Neuron (in vitro differentiated cells): ENCODE data around the gene KHDRBS1.

ENCODE experiments used
- H2AFZ ChIP-seq: one replicate; pipeline ENCODE4 v1.6.1; 2013; ENCODE audit warnings: low read depth, mild to moderate bottlenecking, inconsistent platforms, low read length, moderate library complexity
- H3K27me3 ChIP-seq: one replicate; pipeline ENCODE4 v1.6.1; 2013; ENCODE audit warnings: low read length; ENCODE audit not compliant: insufficient read depth
- H3K36me3 ChIP-seq: one replicate; pipeline ENCODE4 v1.6.1; 2013; ENCODE audit warnings: low read length; ENCODE audit not compliant: insufficient read depth
- H3K4me1 ChIP-seq: one replicate; pipeline ENCODE4 v1.6.1; 2013; ENCODE audit warnings: low read length; ENCODE audit not compliant: insufficient read depth
- H3K4me3 ChIP-seq: 2 replicates; pipeline ENCODE4 v1.5.1; 2013; ENCODE audit warnings: mild to moderate bottlenecking, low read length, moderate library complexity
- H3K9me3 ChIP-seq: one replicate; pipeline ENCODE4 v1.6.1; 2013; ENCODE audit warnings: low read length

KHDRBS1 gene, protein sequence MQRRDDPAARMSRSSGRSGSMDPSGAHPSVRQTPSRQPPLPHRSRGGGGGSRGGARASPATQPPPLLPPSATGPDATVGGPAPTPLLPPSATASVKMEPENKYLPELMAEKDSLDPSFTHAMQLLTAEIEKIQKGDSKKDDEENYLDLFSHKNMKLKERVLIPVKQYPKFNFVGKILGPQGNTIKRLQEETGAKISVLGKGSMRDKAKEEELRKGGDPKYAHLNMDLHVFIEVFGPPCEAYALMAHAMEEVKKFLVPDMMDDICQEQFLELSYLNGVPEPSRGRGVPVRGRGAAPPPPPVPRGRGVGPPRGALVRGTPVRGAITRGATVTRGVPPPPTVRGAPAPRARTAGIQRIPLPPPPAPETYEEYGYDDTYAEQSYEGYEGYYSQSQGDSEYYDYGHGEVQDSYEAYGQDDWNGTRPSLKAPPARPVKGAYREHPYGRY

DNA sequence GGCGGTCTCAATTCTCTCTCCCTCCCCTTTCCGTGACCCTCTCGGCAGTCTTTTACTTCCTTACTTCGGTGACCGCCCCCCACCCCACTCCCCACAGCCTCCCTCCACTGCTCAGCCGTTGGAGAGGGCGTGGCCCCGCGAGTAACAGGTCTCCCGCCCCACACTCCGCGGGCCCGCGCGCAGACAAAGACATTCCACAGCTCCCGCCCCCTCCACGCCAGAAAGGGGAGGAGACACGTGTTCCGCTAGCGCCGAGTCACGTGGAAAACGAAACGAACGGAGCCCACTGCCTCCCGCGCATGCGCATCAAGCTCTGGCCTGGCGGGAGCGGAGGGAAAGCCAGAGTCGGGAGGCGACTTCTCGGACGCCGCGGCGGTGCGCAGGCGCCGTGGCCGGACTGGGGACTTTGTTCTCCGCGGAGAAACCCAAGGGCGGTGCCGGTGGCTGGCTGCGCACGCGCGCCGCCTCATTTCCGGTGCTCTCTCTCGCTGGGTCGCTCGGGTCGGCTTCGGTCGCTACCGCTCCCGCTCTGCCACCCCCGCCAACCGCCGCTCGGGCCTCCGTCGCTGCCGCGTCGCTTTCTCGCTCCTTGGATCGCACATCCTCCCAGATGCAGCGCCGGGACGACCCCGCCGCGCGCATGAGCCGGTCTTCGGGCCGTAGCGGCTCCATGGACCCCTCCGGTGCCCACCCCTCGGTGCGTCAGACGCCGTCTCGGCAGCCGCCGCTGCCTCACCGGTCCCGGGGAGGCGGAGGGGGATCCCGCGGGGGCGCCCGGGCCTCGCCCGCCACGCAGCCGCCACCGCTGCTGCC, at the start of gene KHDRBS1:
Gene KHDRBS1 (plus strand): TSS at position 483 of the 813 bp plus-strand sequence. CDS start 128 bp downstream, at position 611.
- Histone ChIP-seq H3K27me3 (no peaks in the 10 kb centered on the region), H2AFZ (peak within 1 kb of the TSS; percentile 30), H3K4me1 (peaks cover 11% of the 10 kb centered on the region), H3K36me3 (peaks cover 17% of the 10 kb centered on the region), H3K4me3 (peak within 1 kb of the TSS; percentile 96), H3K9me3 (peaks cover 4% of the 10 kb centered on the region)

DNA sequence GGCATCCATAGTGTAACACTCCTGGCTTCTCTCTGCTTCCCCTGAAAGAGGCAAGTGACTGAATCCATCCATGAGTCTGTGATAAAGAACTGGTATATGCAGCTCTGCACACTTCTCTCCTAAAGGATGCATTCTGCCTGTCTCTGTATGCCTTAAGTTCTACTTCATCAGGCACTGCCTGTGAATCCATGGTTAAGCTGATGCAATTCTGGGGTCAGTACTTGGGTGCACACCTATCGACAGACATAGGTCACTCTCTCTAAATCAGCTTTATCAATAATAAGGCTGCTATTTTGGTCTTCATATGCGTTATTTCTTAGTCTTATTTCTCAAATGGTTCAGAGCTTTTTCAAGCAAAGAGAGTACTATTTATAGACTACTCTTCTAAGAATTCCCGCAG, 42.8 kb upstream of the KHDRBS1 start:
- no peaks in the 10 kb centered on the region for H3K9me3 ChIP-seq
- no peak overlapping the region for H2AFZ ChIP-seq
- H3K4me1 ChIP-seq: peaks cover 3% of the 10 kb centered on the region
- H3K4me3 ChIP-seq: no peak overlapping the region
- H3K36me3 ChIP-seq: no peaks in the 10 kb centered on the region
- H3K27me3 ChIP-seq: no peaks in the 10 kb centered on the region

DNA sequence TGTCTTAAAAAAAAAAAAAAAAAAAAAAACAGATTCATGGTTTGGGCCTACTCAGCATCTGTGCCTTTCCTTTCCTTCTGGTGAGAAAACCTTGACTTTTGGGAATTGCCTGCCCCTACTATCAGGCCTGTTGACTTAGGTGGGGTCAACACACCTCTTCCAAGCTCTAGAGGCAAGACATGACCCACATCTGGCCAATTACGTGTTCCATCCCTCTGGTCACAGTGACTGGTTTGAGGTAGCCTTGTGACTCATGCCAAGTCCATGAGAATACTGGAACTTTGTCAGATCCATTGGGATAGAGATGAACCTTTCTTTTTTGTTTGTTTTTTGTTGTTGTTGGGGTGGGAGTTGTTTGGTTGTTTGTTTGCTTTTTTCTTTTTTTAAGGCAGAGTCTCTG, 37.3 kb upstream of the KHDRBS1 start:
- no peaks in the 10 kb centered on the region for H3K27me3 ChIP-seq
- H3K4me3 ChIP-seq: no peak overlapping the region
- H2AFZ ChIP-seq: no peak overlapping the region
- H3K4me1 ChIP-seq: peaks cover 3% of the 10 kb centered on the region
- no peaks in the 10 kb centered on the region for H3K9me3 ChIP-seq
- H3K36me3 ChIP-seq: no peaks in the 10 kb centered on the region

DNA sequence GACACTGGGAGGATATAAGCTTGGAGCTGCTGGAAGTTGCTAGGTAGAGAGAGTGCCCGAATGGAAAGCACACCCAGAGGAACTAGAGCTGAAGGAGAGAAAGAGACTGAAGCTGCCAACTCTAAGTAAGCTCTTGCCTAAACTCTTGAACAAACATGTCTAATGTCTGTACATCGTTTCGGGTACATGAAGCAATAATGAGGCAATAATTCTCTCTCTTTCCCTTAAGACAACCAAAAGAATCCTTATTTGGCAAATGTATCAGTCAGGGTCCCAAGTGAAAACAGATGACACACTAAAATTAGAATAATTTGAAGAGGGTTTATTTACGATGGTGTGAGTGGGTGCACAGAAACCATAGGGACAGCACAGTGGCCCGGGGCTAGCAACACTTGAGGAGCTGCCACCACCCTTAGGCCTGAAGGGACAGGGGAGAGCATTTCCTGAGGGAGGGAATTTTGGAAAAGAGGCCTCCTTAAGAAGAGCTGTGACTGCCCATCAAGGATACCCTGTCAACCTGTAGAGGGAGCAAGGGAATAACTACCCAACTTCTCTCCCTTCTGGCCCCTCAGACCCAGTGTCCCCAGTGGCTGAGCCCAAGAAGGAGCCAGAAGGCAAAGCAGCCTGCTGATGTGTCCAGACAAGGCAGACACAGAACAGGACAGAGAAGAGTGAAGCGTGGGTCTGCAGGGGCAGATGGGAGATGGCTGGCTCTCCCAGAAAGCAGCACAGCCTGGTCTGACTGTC, 36.1 kb upstream of the KHDRBS1 start:
- no peak overlapping the region for H2AFZ ChIP-seq
- no peaks in the 10 kb centered on the region for H3K27me3 ChIP-seq
- peaks cover 3% of the 10 kb centered on the region for H3K4me1 ChIP-seq
- H3K36me3 ChIP-seq: no peaks in the 10 kb centered on the region
- no peaks in the 10 kb centered on the region for H3K9me3 ChIP-seq
- H3K4me3 ChIP-seq: no peak overlapping the region

DNA sequence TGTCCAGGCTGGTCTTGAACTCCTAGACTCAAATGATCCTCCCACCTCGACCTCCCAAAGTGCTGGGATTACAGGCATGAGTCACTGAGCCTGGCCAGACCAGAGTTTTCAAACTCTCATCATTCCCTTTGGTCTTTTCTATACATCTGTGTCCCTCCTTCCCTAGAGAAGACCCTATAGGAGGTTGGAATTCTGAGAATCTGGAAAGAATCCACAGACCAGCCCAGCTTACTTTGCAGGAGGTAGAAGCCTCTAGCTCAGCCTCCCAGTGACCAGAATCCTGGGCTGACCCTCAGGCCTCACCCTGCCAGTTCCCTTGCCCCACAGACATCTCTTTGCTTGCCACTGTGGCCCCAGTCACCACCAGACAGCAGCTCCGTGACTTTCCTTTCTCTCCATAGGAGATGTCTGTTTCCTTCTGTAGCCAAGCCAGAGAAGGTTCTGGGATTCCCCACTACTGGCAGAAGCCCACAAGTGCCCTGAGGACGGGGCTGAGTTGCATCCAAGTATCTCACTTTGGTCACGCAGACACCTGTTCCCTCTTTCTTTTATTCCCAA, 34.7 kb upstream of the KHDRBS1 start:
- Histone ChIP-seq H3K27me3 (no peaks in the 10 kb centered on the region), H3K36me3 (no peaks in the 10 kb centered on the region), H2AFZ (no peak overlapping the region), H3K4me1 (peaks cover 3% of the 10 kb centered on the region), H3K4me3 (no peak overlapping the region), H3K9me3 (no peaks in the 10 kb centered on the region)

DNA sequence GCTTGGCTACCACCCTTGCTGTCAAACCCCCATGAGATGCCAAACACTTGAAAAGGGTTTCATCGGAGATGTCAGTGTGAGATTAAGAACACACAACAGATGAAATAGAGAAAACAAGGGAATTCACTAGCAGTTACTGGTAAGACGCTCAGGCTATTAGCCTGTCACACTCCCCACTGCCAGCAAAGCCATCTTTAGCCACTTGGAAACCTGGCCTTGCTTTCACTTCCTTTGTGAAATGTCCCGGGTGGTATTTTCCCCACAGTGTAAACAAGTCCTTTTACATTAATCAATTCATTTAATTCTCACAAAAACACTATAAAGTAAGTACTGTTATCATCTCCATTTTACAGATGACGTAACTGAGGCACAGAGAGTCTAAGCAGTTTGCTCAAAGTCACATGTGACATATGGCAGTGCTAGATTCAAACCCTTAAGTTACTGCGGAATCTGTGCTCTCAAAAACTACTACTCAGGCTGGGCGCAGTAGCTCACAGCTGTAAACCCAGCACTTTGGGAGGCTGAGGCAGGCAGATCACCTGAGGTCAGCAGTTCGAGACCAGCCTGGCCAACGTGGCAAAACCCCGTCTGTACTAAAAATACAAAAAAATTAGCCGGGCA, 32.7 kb upstream of the KHDRBS1 start:
- peaks cover 8% of the 10 kb centered on the region for H3K4me1 ChIP-seq
- no peaks in the 10 kb centered on the region for H3K27me3 ChIP-seq
- no peaks in the 10 kb centered on the region for H3K9me3 ChIP-seq
- H3K4me3 ChIP-seq: no peak overlapping the region
- no peak overlapping the region for H2AFZ ChIP-seq
- H3K36me3 ChIP-seq: no peaks in the 10 kb centered on the region

DNA sequence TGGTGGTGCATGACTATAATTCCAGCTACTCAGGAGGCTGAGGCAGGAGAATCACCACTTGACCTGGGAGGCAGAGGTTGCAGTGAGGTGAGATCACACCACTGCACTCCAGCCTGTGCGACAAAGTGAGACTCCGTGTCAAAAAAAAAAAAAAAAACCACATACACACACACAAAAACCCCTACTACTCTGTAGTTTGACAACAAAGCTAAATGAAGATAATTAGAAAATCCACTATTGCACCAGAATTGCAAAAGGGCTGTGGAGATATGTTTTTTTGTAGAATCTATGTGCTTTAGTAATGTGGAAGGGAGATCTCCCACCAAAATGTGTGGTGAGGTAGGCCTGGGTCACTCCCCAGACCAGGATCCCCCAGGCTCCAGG, 32.2 kb upstream of the KHDRBS1 start:
- H3K27me3 ChIP-seq: no peaks in the 10 kb centered on the region

DNA sequence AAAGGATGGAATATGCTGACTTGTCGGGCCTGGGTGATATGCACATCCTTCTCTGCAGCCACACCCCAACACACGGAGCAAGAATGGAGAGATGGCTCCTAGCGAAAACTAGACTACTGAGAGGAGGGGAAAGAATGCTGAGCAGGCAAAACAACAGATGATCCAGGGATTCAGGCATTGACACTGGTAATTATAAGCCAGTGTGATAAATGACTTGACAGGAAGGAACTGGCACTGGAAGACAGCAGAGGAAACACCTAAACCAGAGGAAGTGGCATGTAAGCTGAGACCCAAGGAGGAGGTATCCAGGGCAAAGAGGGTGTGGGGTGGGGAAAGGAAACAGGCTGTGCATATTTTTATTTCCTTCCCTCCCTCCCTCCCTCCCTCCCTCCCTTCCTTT, 31.7 kb upstream of the KHDRBS1 start:
- H3K27me3 ChIP-seq: no peaks in the 10 kb centered on the region
- H2AFZ ChIP-seq: no peak overlapping the region
- no peaks in the 10 kb centered on the region for H3K9me3 ChIP-seq

More for the DNA sequence above, 32.2 kb upstream of the KHDRBS1 start:
- H3K4me3 ChIP-seq: no peak overlapping the region
- H3K36me3 ChIP-seq: no peaks in the 10 kb centered on the region
- H2AFZ ChIP-seq: no peak overlapping the region
- H3K9me3 ChIP-seq: no peaks in the 10 kb centered on the region
- H3K4me1 ChIP-seq: peaks cover 8% of the 10 kb centered on the region

DNA sequence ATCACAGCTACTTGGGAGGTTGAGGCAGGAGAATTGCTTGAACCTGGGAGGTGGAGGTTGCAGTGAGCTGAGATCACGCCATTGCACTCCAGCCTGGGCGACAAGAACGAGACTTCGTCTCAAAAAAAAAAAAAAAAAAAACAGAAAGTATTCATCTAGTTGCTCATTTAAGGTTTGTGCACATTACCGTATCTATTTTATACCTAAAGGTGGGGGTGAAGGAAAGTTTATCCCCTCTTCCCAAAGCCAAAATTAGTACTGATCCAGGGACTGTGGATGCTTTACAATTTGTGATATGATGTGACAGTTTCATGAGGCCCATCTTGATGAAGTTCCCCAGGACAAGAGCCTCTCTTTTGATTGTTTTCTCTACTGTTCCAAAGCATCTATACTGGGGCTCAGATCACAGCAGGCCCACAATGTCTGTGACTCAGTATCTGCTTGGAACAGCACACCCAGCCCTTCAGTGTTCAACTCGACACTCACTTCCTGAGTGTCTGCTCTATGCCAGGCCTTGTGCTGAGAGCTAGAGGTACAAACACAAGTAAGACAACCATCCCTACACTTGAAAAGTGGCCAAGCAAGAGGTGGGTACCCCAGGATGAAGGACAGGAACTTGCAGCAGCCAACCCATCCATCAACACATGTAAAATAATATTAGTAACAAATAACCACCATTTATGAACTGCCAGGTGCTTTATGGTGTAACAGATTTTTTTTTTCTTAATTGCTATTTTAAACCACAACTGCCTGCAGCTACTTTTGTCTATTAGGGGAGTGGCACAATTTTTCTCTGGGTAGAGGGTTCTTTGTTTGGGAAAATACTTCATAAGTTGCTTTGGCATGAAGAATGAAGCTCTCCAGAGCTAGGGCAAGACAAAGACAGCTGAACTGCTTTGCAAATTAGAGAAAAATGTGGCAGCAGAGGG, 29.0 kb upstream of the KHDRBS1 start:
- Histone ChIP-seq H3K9me3 (no peaks in the 10 kb centered on the region), H3K4me3 (no peak overlapping the region), H3K27me3 (no peaks in the 10 kb centered on the region), H2AFZ (peak overlapping the region; percentile 70), H3K4me1 (peaks cover 19% of the 10 kb centered on the region), H3K36me3 (no peaks in the 10 kb centered on the region)

More for the DNA sequence above, 31.7 kb upstream of the KHDRBS1 start:
- Histone ChIP-seq H3K4me1 (peaks cover 11% of the 10 kb centered on the region), H3K4me3 (no peak overlapping the region), H3K36me3 (no peaks in the 10 kb centered on the region)

DNA sequence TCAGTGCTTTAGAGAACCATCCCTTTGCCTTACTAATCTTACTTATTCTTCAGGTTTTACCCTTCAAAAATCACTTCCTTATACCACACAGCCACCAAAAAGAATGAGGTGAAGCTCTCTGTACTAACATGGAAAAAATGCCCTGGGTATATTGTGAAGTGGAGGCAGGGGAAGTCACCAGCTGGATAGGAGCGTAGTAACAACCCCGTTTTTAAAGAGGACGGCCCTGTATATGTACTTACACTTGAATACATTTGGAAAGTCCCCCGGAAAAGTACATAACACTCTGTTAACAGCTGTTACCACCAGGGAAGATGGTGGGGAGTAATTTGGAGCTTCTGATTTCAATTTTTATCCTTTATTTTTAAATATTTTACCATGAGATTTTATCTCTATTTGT, 28.2 kb upstream of the KHDRBS1 start:
- peaks cover 1% of the 10 kb centered on the region for H3K27me3 ChIP-seq
- no peaks in the 10 kb centered on the region for H3K36me3 ChIP-seq
- peaks cover 19% of the 10 kb centered on the region for H3K4me1 ChIP-seq
- no peaks in the 10 kb centered on the region for H3K9me3 ChIP-seq
- H2AFZ ChIP-seq: peak overlapping the region; percentile 70
- H3K4me3 ChIP-seq: no peak overlapping the region

DNA sequence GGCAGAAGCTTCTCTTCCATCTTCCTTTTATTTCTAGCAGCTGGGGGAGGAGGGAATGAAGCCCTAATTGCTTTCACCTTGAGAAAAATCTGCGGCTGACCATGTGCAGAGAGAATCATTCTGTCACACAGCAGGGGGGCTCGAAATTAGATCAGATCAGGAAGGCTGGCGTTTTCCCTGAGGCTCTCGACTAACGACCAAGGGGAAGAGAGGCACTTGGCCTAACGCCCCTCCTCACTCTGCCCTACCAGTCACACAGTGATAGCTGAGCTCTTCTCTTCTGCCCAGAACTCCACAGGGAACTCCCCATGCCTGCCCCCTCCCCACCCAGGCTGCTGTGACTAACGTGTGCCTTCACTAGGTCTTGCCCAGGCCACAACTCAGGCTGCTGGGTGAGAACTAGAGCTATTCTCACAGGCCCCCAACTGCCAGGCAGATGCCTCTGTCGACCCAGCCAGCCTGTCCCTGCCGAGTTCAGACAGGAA, 26.5 kb upstream of the KHDRBS1 start:
- Histone ChIP-seq H3K4me1 (peaks cover 19% of the 10 kb centered on the region), H3K9me3 (no peaks in the 10 kb centered on the region), H3K4me3 (no peak overlapping the region), H2AFZ (peak overlapping the region; percentile 8), H3K27me3 (peaks cover 4% of the 10 kb centered on the region), H3K36me3 (no peaks in the 10 kb centered on the region)
